ENCODE data around the gene PRKCH.

The PRKCH gene

DNA sequence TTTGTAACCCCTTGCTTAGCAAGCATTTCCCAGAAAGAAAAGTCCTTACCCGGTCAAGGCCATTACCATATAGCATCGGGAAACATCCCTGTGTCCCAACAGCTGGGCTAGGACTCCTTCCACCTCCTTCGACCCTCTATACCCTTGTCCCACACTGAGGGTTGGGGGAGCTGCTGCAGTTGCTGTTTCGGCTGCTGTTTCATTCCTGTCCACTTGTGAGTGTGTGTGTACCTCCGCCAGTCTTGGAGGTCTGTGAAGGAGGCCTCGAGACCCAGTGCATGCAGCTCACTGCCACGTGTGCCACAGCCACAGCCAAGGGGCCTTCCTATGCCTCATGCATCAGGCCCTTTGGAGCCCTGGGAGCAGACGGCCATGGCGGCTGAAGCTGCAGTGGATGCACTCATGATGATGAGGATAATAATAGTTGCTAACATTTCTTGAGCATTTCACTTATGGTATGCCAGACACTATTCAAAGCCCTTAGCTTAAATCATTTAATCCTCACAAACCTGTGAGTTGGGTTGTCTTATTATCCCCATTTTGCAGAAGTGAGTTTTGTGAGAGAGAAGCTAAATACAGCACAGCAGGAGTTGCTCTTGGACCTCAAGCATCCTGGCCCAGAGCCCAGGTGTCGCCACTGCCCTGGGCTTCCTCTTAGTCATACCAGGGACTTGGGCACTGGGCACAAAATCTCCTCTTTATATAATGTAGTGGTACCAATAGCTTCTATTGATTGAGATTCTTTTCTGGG lies 156.5 kb downstream of the PRKCH start:
- H3K4me2 ChIP-seq (ENCODE audit: insufficient read depth, low read length) = no peak overlapping the region
- H3K36me3 ChIP-seq (ENCODE audit: insufficient read depth, low read length) = peaks cover 60% of the 10 kb centered on the region
- H3K27me3 ChIP-seq (ENCODE audit: insufficient read depth, low read length, poor library complexity) = no peaks in the 10 kb centered on the region
- H3K27ac ChIP-seq (ENCODE audit: low read length) = peak overlapping the region; percentile 92
- DNase-seq = no peak
- no peak overlapping the region for H2AFZ ChIP-seq (ENCODE audit: low read depth, low read length)
- H3K79me2 ChIP-seq (ENCODE audit: insufficient read depth, low read length) = peaks cover 39% of the 10 kb centered on the region
- no peak overlapping the region for H3K9ac ChIP-seq (ENCODE audit: low read depth, low read length)
- no peaks in the 10 kb centered on the region for H3K9me3 ChIP-seq (ENCODE audit: insufficient read depth, low read length, severe bottlenecking)
- H3K4me1 ChIP-seq (ENCODE audit: insufficient read depth, low read length) = peaks cover 50% of the 10 kb centered on the region
- ATAC-seq (ENCODE audit: insufficient read depth, low read depth) = no peak
- no peak overlapping the region for H3K4me3 ChIP-seq (ENCODE audit: low read depth in 1 of 2, low read length in 2 of 2)
- no peak for TF ChIP-seq EZH2 (IDR thresholded peaks at IDR 0.05; ENCODE audit: borderline replicate concordance, low read depth, low read length, severe bottlenecking)
- TF ChIP-seq, protein P1, sequence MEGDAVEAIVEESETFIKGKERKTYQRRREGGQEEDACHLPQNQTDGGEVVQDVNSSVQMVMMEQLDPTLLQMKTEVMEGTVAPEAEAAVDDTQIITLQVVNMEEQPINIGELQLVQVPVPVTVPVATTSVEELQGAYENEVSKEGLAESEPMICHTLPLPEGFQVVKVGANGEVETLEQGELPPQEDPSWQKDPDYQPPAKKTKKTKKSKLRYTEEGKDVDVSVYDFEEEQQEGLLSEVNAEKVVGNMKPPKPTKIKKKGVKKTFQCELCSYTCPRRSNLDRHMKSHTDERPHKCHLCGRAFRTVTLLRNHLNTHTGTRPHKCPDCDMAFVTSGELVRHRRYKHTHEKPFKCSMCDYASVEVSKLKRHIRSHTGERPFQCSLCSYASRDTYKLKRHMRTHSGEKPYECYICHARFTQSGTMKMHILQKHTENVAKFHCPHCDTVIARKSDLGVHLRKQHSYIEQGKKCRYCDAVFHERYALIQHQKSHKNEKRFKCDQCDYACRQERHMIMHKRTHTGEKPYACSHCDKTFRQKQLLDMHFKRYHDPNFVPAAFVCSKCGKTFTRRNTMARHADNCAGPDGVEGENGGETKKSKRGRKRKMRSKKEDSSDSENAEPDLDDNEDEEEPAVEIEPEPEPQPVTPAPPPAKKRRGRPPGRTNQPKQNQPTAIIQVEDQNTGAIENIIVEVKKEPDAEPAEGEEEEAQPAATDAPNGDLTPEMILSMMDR (IDR thresholded peaks at IDR 0.05; ENCODE audit: borderline replicate concordance, extremely low read depth, low read length, poor library complexity, severe bottlenecking) = no peak
- H4K20me1 ChIP-seq (ENCODE audit: insufficient read depth, low read length) = no peaks in the 10 kb centered on the region; the same call in 1 of the 2 replicates

DNA sequence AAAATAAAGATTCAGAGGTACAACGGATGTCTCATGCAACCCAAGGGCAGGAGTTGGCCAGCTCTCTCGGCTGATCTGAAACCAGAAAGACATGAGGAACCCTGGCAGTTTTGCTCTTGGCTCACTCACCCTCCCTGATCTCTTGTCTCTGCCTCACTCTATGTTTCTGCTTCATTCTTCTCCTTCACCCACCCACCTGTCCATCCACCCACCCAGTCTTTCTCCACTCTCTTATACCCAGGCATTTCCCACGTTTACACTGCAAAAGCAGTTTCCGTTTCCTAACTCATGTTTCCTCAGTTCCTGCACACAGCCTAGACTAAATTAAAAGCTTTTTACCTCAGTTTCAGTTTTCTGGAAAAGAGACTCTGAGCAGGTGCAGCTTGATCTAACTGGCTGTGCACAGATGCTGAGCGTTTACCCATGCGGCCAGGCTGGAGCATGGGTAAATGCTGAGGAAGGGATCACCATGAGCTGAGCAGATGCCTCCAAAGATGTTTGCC lies 157.6 kb downstream of the PRKCH start:
- no peak overlapping the region for H3K4me3 ChIP-seq (ENCODE audit: low read depth in 1 of 2, low read length in 2 of 2)
- DNase-seq = no peak
- H3K9ac ChIP-seq (ENCODE audit: low read depth, low read length) = no peak overlapping the region
- no peaks in the 10 kb centered on the region for H3K9me3 ChIP-seq (ENCODE audit: insufficient read depth, low read length, severe bottlenecking)
- no peak overlapping the region for H2AFZ ChIP-seq (ENCODE audit: low read depth, low read length)
- no peak for TF ChIP-seq EZH2 (IDR thresholded peaks at IDR 0.05; ENCODE audit: borderline replicate concordance, low read depth, low read length, severe bottlenecking)
- TF ChIP-seq, protein P1 (IDR thresholded peaks at IDR 0.05; ENCODE audit: borderline replicate concordance, extremely low read depth, low read length, poor library complexity, severe bottlenecking) = no peak
- no peaks in the 10 kb centered on the region; the same call in 1 of the 2 replicates for H4K20me1 ChIP-seq (ENCODE audit: insufficient read depth, low read length)
- H3K36me3 ChIP-seq (ENCODE audit: insufficient read depth, low read length) = peaks cover 64% of the 10 kb centered on the region
- H3K79me2 ChIP-seq (ENCODE audit: insufficient read depth, low read length) = peaks cover 31% of the 10 kb centered on the region
- peak overlapping the region; percentile 24 for H3K27ac ChIP-seq (ENCODE audit: low read length)
- no peak overlapping the region for H3K4me2 ChIP-seq (ENCODE audit: insufficient read depth, low read length)
- no peaks in the 10 kb centered on the region for H3K27me3 ChIP-seq (ENCODE audit: insufficient read depth, low read length, poor library complexity)
- ATAC-seq (ENCODE audit: insufficient read depth, low read depth) = no peak
- H3K4me1 ChIP-seq (ENCODE audit: insufficient read depth, low read length) = peaks cover 39% of the 10 kb centered on the region

DNA sequence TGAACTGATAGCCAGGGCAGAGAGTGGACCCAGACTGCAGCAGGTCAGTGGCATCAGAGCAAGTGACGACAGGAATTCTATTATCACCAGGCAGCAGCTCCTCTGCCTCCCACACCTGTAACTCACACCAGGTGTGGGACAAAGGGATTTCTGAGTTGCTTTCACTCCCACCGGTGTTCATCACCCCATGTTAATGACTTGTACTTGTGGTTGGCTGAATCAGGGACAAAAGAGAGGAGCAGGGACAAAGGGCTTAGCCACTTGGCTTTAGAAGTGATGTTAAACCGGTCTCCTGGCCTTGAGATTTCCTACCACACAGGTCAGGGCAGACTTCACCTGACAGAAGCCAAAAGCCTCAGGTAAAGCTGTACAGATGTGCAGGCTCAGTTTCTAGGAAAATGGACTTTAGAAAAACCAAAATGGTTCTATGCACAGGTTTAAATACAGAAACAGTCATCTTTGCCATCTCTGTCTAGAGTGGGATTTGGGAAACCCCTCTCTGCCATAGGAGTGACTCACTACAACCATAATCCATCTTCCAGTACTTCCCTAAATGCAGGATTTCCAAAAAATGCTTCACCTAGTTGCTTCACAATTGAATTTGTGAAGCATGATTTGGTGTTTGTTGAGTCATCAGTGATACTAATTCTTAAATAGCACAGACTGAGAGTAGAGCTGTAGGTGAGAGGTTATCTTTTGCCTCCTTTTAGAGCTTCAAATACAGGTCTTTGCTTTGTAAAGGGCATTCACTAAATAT lies 158.5 kb downstream of the PRKCH start:
- Histone ChIP-seq H2AFZ (ENCODE audit: low read depth, low read length) (no peak overlapping the region), H3K4me1 (ENCODE audit: insufficient read depth, low read length) (peaks cover 32% of the 10 kb centered on the region), H3K4me2 (ENCODE audit: insufficient read depth, low read length) (no peak overlapping the region), H3K27me3 (ENCODE audit: insufficient read depth, low read length, poor library complexity) (no peaks in the 10 kb centered on the region), H3K36me3 (ENCODE audit: insufficient read depth, low read length) (peaks cover 63% of the 10 kb centered on the region), H3K9ac (ENCODE audit: low read depth, low read length) (no peak overlapping the region), H3K9me3 (ENCODE audit: insufficient read depth, low read length, severe bottlenecking) (no peaks in the 10 kb centered on the region), H3K79me2 (ENCODE audit: insufficient read depth, low read length) (peaks cover 26% of the 10 kb centered on the region), H4K20me1 (ENCODE audit: insufficient read depth, low read length) (no peaks in the 10 kb centered on the region; the same call in 1 of the 2 replicates), H3K4me3 (ENCODE audit: low read depth in 1 of 2, low read length in 2 of 2) (no peak overlapping the region), H3K27ac (ENCODE audit: low read length) (peak overlapping the region; percentile 41)
- DNase-seq (no peak), ATAC-seq (ENCODE audit: insufficient read depth, low read depth) (no peak)
- TF ChIP-seq, protein P1 (IDR thresholded peaks at IDR 0.05; ENCODE audit: borderline replicate concordance, extremely low read depth, low read length, poor library complexity, severe bottlenecking) = no peak
- TF ChIP-seq EZH2 (IDR thresholded peaks at IDR 0.05; ENCODE audit: borderline replicate concordance, low read depth, low read length, severe bottlenecking) = no peak
